ELR (cell line): ENCODE results near the gene BCAR1.

Source experiments
- DNase-seq: peaks from one replicate; pipeline ENCODE4 v3.0.0-alpha.2; 2015; ENCODE audit warnings: low read depth

BCAR1 gene

GRCh38 chr16:75203667-75204409 is 47.6 kb downstream of the BCAR1 start:
- no peak for DNase-seq

- DNase-seq: no peak
These were observed 48.3 kb downstream of the BCAR1 start for GRCh38 chr16:75203096-75203495.

- no peak for DNase-seq
These were observed 49.3 kb downstream of the BCAR1 start for GRCh38 chr16:75202069-75202590.

GRCh38 chr16:75198135-75198600 is 53.3 kb downstream of the BCAR1 start:
- DNase-seq: peak; percentile 43

- DNase-seq: peak; percentile 24
These were observed 53.8 kb downstream of the BCAR1 start for GRCh38 chr16:75197522-75198134.

GRCh38 chr16:75196836-75197235 is 54.6 kb downstream of the BCAR1 start:
- no peak for DNase-seq

- DNase-seq: no peak
These were observed 55.3 kb downstream of the BCAR1 start for GRCh38 chr16:75195811-75196790.

GRCh38 chr16:75193730-75194444 is 57.5 kb downstream of the BCAR1 start:
- no peak for DNase-seq

GRCh38 chr16:75193265-75193650 is 58.2 kb downstream of the BCAR1 start:
- DNase-seq: no peak

- DNase-seq: no peak
These were observed 58.7 kb downstream of the BCAR1 start for GRCh38 chr16:75192606-75193264.

- DNase-seq: no peak
These were observed 61.7 kb downstream of the BCAR1 start for GRCh38 chr16:75189638-75190245.

- no peak for DNase-seq
These were observed 62.5 kb downstream of the BCAR1 start for GRCh38 chr16:75188832-75189477.

GRCh38 chr16:75181630-75182029 is 69.8 kb downstream of the BCAR1 start:
- no peak for DNase-seq

GRCh38 chr16:75179208-75179607 is 72.2 kb downstream of the BCAR1 start:
- DNase-seq: no peak
